HG02623 (cell line): ENCODE results near the gene DDX47.

Source experiments
- ATAC-seq: cut with Tn5 transposase; IDR thresholded peaks from one replicate; pipeline ENCODE4 v1.9.1; 2021; ENCODE audit warnings: moderate library complexity; ENCODE audit not compliant: unreplicated experiment

The DDX47 gene

GRCh38 chr12:12813120-12814101, at the start of gene DDX47:
Gene DDX47, plus strand, starts transcription at chr12:12813346. Its CDS starts 22 bp downstream, at chr12:12813368.
- ATAC-seq: peak; percentile 79

- ATAC-seq: no peak
These were observed 48.3 kb upstream of the DDX47 start for GRCh38 chr12:12764824-12765223.

DNA sequence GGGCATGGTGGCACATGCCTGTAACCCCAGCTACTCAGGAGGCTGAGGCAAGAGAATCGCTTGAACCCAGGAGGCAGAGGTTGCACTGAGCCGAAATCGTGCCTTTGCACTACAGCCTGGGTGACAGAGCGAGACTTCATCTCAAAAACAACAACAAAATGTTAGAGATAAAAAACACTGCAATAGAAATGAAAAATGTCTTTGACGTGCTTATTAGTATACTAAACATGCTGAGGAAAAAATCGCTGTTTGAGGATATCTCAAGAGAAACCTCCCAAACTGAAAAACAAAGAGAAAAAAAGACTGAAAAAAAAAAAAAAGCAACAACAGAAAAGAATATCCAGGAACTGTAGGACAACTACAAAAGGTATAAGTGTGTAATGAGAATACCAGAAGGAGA, 42.9 kb upstream of the DDX47 start:
- ATAC-seq: no peak

DNA sequence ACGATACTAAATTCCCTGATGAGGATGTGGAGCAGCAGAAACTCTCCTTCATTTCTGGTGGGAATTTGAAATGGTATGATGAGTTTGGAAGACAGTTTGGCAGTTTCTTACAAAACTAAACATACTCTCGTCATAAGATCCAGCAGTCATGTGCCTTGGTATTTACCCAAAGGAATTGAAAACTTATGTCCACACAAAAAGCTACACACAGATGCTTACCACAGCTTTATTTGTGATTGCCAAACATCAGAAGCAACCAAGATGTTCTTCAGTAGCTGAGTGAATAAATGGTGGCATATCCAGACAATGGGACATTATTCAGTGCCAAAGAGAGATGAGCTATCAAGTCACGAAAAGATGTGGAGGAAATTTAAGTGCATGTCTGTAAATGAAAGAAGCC, 38.4 kb upstream of the DDX47 start:
- ATAC-seq: no peak

DNA sequence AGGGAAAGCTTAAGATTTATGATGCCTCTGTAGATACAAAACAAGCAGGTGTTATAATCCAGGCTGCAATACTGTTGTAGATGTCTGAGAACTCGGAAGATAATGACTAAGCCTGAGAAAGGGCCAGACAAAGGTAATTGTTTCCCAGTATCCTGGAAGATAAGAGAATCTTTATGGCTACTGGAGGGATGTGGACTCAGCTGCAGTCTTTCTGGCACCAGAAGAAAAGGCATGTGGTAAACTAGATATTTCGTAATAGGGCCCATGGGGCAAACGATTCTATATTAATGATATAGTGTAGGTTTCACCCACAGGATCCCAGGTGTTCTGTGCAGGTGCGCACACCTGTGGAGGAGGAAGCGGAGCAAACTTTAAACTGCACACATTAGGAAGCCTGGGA, 36.9 kb upstream of the DDX47 start:
- ATAC-seq: no peak

DNA sequence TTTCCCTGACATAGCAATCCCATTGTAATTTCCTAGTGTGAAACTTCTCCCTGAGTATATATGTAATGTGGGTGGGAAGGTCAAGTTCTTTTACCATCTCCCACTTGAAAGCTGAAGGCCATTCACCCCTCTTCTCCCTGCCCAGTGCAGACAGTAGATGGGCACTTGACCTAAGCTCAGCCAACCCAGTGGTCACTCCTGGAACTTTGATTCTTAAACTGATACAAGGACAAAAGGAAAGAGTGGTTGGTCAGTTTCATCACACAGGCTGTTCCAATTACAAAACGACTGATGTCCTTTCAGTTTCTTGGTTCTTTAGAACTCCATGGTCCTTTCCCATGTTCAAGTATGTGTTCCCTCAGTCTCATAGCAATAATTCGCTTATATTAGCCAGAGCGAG, 36.1 kb upstream of the DDX47 start:
- ATAC-seq: no peak

DNA sequence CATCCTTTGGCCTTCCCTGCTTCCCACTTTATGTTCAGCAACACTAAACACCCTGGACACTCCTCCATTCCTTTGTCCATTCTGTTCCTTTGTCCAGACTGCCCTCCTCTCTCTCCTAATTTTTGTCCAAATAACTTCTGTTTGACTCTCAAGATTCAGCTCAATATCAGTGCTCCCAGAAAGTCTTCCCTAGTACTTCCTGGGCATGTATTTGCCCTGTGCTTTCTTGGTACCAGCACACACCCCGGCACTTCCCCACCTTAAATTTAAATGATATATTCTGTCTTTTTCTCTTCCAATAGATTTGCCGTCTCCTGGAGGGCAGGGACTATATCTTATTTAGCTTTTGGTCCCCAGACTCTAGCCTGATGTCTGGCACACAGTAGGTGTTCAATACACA, 34.1 kb upstream of the DDX47 start:
- no peak for ATAC-seq

GRCh38 chr12:12779529-12779928, 33.6 kb upstream of the DDX47 start:
- no peak for ATAC-seq

DNA sequence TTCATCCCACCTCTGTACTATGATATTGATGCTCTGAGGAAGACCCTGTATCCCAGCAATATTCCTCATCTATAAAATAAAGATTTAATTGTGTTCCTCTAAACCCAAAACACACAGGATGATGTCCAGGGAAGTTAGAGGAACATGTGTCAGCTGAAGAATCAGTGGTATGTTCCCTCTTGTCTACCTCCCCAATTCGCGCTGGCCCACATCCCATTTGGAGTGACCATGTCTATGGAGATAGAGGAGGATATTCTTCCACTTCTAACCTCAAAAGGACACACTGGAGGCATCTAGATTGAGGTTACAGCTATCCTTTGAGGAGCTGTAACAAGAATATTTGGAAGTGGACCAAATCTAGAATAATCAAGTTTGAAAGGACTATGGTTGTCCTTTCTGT, 29.0 kb upstream of the DDX47 start:
- ATAC-seq: no peak

DNA sequence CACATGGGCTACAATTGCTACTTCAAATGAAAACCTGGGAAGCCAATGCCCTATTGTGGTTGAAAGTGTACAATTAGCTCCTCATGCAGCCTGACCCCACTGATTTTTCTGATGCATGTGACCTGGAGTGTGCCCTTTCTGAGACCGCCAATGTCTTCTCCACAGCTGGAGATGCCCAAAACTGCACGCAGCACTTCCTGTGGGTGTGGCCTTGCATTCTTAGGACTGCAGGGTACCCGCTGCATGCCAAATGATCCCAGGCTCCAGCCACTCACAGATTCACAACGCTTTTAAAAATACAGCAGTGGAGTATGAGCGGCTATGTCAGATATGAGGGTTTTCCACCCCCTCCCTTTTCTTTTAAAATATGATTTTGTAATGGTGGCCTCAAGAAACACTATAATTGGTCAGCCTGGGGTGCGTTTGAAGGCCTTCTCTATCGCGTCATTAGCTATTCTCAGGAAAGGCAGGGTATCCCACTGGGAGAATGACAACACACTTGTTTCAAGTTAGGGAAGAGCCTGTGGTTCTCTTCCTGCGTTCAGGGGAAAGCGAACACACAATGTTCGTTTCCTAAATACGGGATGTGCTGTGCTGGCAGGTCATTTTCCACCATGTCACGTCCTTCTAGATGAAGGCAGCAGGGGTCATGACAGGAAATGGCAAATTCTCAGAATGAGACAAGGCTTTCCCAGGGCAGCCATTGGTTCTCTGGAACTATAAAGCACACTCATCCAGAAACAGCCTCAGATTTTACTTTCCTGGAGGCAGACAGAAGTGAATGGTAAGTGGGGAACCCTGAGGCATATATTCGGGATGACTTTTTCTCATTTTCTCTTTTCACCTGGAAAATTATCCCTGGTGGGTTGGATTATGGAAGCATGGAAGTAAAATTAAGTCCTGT, 28.0 kb upstream of the DDX47 start, which contains the start of gene APOLD1:
APOLD1 (plus strand) TSS at position 749 of the 904 bp plus-strand sequence; CDS start at position 782, 33 bp downstream.
- ATAC-seq: no peak

GRCh38 chr12:12786351-12786705, 26.8 kb upstream of the DDX47 start:
- peak; percentile 12 for ATAC-seq

GRCh38 chr12:12786706-12787601, 26.2 kb upstream of the DDX47 start:
- peak; percentile 78 for ATAC-seq

- no peak for ATAC-seq
These were observed 25.0 kb upstream of the DDX47 start for GRCh38 chr12:12788131-12788530.

DNA sequence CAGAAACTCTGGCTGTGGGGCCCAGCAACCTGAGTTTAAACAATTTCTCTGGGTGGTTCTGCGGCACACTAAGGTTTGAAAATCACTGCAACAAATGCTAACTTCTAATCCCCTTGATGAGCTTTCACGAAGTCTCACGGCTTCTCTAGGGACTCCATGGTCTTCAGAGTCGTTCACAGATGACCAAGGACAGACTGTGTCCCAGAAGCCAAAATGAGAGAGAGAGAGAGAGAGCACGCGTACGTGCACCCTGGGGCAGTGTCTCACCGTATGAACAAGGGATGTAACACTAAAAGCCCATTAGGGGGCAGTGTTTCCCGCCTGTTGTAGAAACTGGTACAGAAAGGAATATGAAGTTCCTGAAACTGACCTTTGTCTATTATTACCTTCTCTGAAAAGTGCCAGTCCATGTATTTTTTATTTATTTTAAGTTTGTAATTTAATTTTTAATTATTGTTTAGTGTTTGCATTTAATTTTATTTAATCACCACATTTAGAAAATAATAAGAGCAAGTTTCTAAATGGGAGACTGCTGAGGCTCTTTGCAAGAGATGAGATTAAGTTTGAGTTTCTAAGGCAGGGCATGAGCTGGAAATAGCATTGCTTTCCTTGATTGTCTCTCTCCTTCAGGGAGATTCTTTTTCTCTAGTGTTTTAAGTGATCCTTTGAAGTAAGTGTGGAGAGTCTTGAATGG, 24.3 kb upstream of the DDX47 start:
- peak; percentile 47 for ATAC-seq

DNA sequence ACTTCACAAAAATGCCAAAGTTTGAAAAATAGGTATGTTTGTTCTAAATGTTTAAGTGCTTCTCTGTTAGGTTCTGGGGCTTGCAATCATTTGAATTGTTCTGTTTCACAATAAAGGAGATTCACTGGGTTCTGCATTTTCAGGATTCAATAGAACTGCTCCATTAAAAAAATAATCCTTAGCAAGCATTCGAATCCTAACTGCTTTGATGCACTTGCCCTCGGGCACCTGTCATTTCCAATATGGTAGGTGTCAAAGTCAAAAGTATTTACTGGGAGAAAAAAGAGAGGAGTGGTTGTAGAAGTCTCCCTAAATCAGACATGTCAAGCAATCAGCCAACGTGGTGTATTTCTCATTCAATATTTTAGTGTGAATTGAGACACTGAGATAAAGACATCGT, 22.2 kb upstream of the DDX47 start:
- no peak for ATAC-seq

GRCh38 chr12:12791756-12792369, 21.3 kb upstream of the DDX47 start:
- ATAC-seq: no peak

- ATAC-seq: no peak
These were observed 20.7 kb upstream of the DDX47 start for GRCh38 chr12:12792421-12792820.

GRCh38 chr12:12794686-12795085, 18.5 kb upstream of the DDX47 start:
- ATAC-seq: no peak

- no peak for ATAC-seq
These were observed 17.0 kb upstream of the DDX47 start for GRCh38 chr12:12796171-12796570.
